ENCODE results near the gene BMP4.
"Not testable (repeated sequence)": the region's sequence is repeated elsewhere in the genome, so short reads cannot be mapped to it uniquely, and the experiment has no call there.

Gene BMP4

DNA sequence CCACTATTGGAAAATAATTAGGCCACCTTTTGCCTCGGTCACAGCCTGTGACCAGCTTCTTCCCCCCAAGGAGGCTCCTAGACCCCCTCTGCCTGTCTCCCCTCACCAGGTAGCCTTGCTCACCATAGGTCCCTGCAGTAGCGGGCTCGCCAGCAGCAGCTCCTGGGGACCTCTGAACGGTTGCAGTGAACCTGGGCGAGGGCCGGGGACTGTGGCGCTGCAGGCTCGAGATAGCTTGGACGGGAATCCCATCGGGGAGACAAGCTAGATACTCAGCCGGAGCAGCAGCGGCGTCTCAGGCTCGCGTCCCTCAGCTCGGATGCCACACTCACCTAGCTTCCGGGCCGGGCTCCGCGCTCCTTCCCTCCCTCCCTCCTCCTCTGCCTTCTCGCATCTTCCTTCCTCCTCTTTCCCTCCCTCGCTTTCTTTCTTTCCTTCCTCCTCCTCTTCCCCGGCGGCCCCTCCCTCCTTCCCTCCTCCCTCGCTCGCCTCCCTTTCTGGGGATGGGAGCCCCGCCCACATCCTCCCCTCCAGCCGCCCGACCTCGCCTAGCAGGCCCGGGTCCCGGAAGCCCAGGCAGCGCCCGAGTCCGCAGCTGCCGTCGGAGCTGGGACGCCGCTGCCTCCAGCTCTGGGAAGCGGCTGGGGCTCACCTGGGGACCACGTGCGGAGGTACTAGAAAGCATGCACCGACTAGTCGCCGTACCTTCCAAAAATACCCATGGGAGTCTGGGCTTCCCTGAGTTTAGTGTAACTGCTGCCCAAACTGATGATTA is at the start of gene BMP4:
TSS of gene BMP4 (minus strand) at position 399 of the 775 bp plus-strand sequence. CDS start 4,603 bp downstream, outside the sequence.
- no peak for DNase-seq

DNA sequence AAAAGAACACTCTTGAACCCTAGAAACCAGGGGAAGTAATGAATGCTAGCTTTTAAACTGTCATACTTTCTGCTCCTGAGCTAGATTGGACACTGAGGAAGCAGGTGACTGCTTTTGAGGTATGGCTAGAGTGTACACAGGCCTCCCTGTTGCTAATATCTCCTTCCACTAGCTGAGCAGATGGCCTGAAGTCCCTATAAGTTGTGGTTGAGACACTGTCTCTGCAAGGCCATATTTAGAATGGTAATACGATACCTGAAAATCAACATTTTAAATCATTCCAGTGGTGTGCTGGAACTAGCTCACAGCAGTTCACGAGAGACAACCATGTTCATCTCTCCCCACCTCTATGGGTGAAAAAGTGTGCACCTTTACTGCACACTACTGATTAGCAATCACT is 46.4 kb upstream of the BMP4 start:
- DNase-seq: no peak

DNA sequence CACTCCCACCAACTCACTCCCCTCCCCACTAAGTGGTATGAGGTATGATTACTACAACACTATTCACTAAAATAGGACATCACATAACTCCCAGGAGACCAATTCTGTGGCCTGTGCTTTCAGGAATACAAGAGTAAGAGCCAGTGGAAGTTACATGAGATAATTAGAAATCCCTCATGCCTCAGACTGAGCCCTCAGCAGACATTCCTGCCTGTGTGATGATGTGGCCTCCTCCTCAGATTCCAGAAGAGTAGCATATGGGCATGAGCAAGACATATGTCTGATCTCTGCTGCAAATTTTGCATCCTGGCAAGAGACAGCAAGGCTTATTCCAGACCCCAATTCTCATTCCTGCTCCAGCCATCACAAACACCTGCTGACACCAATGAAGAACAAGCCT is 46.0 kb upstream of the BMP4 start:
- DNase-seq: no peak

DNA sequence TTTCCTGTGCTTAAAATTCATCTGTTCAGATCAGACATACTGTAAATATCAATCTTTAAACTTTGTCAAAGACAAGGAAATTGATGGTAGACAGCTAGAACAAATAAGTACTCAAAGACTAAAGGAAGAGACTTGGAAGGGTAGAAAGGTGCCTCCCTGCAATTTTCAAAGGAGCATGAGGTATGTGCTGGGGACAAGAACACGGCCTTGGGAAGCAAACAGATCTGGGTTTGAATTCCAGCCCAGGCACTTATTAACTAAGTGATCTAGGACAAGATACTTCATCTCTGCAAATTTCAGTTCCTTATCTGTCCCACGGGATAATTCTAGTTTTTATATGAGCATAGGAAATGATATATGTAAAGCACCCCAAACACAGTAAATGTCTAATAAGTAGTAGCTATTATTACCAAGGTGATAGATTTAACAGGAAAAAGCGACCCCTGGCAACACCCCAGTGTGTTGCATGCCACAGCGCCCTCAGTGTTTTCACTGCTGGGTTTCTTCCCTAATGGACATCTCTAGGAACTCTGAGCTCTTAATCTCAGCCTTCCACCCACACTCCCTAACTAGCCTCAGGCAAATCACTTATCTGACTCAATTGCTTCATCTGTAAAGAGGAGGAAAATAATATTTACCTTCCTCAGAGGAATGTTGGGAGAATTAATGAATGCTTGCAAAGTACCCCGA is 44.7 kb upstream of the BMP4 start:
- no peak for DNase-seq

DNA sequence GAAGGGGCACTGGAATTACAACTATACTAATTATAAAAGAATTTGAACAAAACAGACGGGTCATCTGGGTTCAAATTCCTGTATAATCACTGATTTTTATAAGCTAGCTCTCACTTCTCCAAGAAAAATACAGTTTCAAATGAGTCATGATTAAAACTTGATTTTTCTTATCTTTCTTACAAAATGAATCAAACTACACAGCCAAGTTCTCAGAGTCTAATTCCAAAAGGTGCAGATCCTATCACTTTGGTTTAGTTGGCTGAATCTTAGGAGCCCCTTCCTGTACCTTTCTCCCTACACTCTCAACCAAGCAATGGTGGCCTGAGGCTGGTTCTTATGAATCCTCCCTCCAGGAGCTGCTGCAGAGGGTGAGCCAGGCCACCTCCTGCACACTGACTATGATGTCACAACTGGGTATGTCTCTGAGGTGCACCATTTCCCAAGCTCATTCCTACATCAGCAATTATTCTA is 43.8 kb upstream of the BMP4 start:
- no peak for DNase-seq

DNA sequence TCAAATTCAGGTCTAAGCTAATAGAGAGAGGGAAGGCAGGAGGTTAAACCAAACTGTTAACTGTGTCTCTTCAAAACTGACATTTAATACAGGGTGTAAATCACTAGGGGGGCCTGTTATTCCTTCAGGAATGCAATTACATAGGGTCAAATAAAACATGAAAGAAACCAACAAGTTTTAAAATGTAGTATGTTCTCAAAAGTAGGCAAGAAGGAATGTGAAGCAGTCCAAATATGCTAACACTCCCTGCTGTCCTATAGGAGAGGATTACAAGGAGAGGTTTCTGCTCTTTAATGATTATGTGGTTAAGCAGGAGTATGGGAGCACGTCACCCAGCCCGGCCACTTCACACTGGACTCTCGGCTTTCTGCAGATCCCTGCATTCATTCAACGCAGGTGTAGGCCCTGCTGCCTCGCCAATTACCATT is 42.5 kb upstream of the BMP4 start:
- DNase-seq: no peak

DNA sequence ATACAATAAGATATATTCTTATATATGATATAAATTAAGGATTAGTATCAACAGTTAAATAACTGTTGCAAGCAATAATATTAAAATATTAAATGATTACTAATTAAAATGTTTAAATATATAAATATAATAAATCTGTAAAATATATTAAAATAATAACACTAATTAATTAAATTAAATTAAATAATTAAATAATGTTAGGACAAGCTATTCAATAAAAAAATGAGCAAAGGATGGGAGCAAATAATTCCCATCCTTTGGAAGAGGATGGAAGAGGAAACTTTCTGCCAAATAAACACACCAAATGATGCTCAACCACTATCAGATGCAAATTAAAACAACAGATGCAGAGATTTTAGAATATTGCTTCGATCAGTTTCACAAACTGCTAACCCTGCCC is 39.4 kb upstream of the BMP4 start:
- no peak for DNase-seq

DNA sequence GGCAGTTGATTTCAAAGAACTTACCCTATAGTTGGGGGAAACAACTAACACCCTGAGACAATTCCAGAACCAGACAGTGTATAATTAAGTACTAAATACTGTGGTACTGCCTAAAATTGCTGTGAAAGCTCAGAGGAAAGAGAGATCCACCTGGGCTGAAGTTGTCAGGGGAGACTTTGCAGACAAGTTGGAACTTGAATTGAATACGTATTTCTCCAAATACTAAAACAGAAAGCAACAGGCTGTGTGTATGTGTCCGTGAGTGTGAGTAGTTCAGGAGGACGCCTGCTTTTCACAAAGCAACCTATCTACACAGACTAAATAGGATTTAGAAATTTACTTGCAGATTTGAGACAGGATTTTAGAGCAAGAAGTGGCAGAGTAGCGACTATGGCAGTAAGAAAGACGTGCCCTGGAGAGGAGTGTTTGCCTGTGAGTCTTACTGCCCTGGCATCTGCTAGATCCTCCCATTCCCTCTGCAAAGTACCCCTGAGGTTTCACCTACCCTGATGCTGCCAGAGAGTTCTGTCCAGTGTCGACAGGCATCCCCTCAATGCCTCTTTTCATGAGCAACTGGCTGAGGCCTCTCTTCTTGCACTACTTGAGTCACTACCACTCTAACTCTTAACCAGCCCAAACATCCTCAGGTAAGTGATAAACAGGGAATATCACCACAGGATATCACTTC is 37.4 kb upstream of the BMP4 start:
- no peak for DNase-seq

DNA sequence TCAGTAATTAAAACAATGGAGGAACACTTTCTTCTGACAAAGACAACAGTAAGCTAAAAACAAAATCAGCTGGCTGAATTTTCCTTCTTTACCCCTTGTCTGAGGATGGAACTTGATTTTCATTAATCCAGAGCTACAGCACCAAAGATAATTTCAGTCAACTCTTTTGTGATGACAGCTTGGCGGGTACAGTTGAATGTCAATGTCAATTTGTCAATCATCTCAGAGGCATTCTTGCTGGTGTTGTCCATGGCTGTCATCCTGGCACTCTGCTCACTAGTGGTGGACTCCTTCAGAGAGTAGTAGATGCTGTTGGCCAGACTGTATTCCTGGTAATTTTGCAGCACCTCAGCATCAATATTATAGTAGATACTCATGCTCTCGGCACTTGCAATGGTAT is 34.4 kb upstream of the BMP4 start:
- DNase-seq: no peak

DNA sequence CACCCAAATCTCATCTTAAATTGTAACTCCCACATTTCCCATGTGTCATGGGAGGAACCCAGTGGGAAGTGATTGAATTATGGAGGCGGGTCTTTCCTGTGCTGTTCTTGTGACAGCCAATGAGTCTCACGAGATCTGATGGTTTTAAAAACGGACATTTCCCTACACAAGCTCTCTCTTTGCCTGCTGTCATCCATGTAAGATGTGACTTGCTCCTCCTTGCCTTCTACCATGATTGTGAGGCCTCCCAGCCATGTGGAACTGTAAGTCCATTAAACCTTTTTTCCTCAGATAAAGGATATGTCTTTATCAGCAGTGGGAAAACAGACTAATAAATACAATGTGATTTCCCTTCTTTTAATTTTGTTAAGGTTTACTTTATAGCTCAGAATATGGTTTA is 30.1 kb upstream of the BMP4 start:
- DNase-seq: not testable (repeated sequence)

DNA sequence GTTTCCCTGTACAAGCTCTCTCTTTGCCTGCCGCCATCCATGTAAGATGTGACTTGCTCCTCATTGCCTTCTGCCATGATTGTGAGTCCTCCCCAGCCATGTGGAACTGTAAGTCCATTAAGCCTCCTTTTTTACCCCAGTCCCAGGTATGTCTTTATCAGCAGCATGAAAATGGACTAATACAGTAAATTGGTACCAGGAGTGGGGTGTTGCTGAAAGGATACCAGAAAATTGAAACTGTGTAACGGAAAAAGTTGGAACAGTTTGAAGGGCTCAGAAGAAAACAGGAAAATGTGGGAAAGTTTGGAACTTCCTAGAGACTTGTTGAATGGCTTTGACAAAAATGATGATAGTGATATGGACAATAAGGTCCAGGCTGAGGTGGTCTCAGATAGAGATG is 28.3 kb upstream of the BMP4 start:
- DNase-seq: not testable (repeated sequence)

DNA sequence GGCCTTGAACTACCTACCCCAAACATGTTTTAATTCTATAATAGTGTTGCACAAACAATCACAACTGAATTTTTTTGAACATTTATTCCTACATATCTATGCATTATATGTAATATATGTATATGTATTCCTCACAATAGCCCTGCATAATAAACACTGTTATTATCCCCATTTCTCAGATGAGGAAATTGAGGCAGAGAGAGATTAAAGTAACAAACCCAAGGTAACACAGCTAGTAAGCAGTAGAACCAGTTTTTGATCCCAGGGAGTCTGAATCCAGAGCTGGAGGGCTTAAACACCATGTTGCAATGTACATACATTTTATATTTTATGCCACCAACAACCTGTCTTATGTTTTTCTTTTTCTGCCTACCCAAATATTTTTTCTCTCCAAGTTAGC is 26.5 kb upstream of the BMP4 start:
- no peak for DNase-seq

DNA sequence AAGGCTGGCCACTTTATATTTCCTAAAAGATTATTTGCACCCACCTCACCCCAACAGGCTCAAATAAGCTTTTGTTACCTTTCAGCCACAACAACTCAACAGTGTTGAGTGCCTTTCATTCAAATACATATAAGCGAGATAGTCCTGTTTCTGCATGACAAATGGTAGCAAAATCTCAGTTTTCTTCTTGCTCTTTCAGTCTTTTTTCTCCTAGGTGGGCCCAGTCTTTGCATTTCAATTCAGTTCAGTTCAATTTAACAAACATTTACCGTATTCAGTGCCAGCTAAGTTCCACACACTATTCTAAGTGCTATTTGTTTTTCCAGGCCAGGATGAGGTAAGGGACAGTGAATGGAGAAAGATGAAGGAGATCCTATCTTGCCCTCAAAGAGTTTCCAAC is 25.9 kb upstream of the BMP4 start:
- no peak for DNase-seq

DNA sequence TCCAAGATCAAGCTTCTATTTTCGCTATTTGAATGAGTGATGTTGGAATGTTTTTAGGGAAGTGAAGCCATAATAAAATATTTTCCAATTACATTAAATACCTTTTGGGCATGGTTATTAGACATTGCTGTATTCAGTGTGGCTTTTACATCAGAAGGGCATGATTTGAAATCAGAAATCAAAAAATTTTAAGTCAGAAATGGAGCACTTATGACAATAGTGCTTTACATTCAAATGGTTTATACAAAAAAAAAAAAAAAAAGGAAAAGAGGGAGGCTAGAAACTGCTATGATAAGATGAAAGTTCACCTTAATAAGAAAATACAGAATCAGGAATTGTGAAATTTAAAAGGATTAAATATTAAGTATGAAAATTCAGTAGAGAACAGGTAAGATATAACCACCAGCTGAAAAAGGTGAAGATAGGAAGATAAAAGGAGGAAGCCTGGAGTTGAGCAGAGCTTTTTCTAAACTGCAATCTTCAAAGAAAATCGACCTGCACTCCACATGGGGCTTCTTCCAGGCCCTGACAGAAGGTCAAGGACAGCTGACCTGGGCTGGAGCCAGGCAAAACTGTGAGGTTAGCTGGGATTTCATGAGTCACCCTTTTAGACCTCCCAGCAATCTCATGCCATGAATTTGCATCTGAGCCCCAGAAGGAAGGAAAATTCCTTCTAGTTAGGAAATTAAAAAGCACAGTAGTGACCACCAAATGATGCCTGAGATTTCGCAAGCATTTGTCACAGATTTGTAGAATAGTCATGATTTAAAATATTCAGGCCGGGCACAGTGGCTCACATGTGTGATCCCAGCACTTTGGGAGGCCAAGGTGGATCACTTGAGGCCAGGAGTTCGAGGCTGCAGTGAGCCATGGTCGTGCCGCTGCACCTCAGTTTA is 23.4 kb upstream of the BMP4 start:
- DNase-seq: no peak

DNA sequence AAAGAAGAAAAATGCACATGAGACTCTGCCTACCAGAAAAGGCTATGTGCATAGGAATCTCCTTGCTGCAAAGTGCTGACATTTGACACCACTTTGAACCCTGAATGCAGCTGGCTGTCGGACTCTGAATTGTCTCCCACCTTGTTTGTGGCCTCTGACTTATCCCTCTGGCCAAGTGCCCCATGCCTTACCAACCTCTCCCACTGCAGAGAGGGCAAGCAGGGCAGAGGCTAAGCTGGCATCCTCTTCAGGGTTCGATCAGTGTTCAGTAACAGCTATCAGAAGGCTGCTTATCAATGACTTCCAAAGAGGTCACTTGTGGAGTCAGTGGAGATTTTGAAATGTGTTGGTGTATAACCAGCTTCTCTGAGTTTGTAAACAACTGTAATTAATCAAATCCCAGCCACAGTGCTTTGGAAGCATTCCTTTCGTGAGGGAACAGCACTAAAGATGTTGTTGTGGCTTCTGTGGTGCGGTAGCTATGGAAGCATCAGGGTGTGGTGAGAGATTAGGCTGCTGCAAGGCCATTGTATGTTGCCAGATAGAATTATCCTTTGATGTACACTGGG is 22.6 kb upstream of the BMP4 start:
- no peak for DNase-seq

DNA sequence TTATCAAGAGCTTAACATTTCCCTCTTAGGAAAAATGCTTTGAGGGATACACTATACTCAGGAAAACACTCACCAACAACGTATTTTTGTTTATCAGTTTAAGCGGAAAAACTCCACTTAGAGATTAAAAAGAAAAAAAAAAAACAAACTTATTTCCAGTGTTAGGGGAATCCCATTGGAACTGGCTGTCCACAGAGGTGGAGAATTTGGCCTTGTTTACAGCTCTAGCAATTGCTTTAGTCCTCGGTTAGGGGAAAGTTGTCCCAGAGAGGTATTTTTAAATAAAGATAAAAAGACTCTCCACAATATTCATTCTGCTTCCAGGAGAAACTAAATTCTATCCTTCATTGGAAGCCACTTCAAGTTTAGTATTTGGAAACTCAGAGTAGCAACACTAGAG is 21.6 kb upstream of the BMP4 start:
- DNase-seq: no peak

DNA sequence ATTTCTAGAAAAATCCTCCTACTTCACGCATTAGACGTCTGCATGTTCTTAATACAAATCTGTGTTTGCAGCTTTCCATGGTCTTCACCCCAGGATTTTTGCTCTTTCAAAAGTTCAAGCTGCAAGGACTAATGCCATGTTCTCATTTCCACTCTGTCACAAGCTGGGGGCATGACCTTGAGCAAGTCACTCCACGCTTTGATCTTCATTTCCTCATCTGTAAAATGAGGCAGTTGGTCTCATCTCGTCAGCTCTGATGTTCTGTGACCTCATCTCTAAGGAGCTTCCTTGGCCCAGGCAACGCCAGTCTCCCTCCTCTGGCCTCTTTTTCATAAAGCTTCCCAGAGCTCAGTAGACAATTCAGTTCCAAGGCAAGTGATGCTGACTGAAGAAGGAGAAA is 18.8 kb upstream of the BMP4 start:
- DNase-seq: no peak

DNA sequence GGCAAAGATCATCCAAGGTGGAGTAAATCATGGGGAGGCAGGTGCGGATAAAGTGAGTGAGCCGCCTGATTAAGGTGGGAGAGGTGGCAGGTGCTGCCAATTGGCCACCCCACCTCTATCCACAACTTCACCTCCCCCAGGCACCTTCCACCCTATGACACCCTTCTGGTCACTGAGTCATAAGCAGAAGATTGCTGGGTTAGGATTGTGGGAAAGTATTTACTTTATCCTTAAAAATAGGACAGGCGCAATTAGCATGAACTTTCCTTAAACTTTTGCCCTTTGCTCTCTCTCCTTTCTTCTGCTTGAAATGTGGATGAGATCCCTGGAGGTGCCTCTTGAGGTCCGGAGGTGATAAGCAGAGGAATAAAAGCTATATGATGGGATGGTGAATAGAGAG is 14.9 kb upstream of the BMP4 start:
- DNase-seq: no peak

DNA sequence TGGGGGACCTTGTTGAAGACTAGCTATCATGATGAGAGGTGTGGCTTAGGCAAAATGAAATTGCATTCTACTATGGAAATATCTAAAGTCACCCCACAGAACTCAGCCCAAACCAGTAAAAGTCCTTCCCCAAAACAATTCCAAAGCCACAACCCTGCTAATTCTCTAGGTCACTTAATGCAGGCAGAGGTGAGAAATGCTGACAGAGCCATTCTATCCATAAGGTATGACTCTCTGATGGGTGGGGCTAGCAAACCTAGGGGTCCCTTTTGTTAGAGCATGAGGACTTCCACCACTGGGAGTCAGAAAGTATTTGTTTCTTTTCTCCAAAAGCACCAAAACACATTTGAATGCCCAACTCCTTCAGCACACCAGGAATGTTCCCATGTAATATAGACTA is 12.7 kb upstream of the BMP4 start:
- no peak for DNase-seq

DNA sequence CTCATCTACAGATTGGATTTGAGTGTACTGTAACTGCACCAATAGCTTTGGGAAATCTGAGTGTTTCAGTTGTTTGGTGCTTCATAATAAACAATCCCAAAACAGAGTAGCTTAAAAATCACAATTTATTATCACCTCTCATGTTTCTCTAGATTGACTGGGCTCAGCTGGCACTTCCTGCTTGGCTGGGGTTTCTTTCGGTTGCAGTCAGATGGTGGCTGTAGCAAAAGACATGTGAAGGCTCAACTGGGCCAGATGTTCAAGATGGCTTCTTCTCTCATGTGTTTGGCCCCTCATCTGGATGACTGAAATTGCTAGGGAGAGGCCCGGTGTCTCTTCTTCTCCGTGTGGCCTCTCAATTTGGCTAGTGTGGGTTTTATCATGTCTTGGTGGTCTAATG is 12.1 kb upstream of the BMP4 start:
- no peak for DNase-seq

DNA sequence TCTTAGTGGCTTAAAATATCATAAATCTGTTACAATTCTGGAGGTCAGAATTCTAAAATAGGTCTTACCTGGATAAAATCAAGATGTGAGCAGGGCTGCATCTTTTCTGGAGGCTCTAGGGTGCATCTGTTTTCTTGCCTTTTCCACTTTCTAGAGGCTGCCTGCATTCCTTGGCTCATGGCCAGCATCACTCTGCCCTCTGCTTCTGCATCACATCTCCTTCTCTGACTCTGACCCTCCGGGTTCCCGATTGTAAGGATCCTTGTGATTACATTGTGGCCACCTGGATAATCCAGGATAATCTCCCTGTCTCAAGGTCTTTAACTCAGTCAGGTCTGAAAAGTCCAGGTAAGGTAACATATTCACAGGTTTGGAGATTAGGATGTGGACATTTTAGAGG is 11.0 kb upstream of the BMP4 start:
- DNase-seq: no peak

DNA sequence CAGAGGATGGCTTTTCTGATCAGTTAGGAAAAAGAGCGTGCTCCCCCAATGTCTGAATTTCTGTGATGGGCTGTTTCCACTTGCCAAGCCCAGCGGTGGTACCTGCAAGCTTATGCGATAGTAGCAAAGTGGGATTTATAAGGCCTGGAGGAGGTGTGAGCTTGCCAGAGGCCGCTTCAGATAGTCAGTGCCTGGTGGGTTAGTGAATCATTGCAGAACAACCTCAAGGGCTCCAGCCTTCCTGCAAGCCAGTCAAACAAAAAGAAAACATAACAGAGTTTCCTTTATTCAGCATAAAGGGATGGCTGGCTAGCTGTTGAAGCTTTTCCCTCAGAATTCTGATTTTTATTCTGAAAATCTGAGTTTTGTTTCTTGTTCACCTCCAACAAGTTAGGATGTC is 7.6 kb upstream of the BMP4 start:
- no peak for DNase-seq

Measured in stimulated activated naive CD4-positive, alpha-beta T cell treated with Interleukin-2 at 50 U/mL for 16 hours (primary cell).